Measurements from ENCODE around the gene FYN.

DNA sequence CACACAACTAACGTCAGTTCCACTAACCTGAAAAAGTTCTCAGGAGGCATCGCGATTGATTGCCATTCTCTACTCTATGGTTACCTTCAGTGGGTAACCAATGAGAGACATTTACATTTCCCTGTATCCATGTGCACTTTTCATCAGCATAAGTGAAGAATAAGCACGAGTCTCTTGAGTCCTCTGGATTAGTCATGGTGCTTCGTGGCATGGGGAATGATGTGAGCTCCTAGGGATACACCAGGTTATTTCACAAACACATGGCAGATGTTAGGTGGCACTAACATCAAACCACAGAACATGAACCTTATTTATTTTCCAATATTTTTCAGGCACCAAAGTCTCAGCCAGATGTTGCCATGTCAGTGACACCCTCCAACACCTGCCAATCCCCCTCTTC is 64.0 kb downstream of the FYN start:
- TF ChIP-seq, protein P1, sequence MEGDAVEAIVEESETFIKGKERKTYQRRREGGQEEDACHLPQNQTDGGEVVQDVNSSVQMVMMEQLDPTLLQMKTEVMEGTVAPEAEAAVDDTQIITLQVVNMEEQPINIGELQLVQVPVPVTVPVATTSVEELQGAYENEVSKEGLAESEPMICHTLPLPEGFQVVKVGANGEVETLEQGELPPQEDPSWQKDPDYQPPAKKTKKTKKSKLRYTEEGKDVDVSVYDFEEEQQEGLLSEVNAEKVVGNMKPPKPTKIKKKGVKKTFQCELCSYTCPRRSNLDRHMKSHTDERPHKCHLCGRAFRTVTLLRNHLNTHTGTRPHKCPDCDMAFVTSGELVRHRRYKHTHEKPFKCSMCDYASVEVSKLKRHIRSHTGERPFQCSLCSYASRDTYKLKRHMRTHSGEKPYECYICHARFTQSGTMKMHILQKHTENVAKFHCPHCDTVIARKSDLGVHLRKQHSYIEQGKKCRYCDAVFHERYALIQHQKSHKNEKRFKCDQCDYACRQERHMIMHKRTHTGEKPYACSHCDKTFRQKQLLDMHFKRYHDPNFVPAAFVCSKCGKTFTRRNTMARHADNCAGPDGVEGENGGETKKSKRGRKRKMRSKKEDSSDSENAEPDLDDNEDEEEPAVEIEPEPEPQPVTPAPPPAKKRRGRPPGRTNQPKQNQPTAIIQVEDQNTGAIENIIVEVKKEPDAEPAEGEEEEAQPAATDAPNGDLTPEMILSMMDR (IDR thresholded peaks at IDR 0.05), result no peak
- TF ChIP-seq POLR2AphosphoS5 (IDR thresholded peaks at IDR 0.05), result no peak

Data from transverse colon (tissue), 4 donors.